Esophagus squamous epithelium (tissue), 4 donors: Measurements from ENCODE around the gene NRXN3.

Experiments used
- CTCF ChIP-seq, 6 experiments: fragments of 450-650 bp in 4 of 6; fragments of 200-600 bp in 2 of 6; sonication (generic) in 2 of 6; IDR thresholded peaks; one replicate each; pipeline ENCODE4 v1.5.1; 2016 to 2019; ENCODE audit warnings: antibody characterized with exemption in 6 of 6, mild to moderate bottlenecking in 4 of 6, moderate library complexity in 4 of 6
- POLR2A ChIP-seq, 4 donors: fragments of 450-650 bp; IDR thresholded peaks; one replicate each; pipeline ENCODE4 v1.6.1; 2017; ENCODE audit warnings: antibody characterized with exemption in 4 of 4, mild to moderate bottlenecking in 4 of 4, moderate library complexity in 3 of 4

- TF ChIP-seq CTCF (IDR thresholded peaks at IDR 0.05) (no peak), POLR2A (IDR thresholded peaks at IDR 0.05) (no peak)
These were observed 1009.8 kb downstream of the NRXN3 start for GRCh38 chr14:79179985-79180384.
